HCT116 (cell line): ENCODE measurements around the gene HCRTR1. TPM values are rescaled to one million over a fixed set of nuclear protein-coding genes. Genes with fewer than 3 reads are reported as not detected.

ENCODE experiments used
- ATAC-seq: fragments of 200-7000 bp; cut with Tn5 transposase; 2 replicates; pipeline ENCODE4 v1.9.1; 2020; ENCODE audit warnings: mild to moderate bottlenecking, moderate library complexity
- BruUV-seq: library from RNA; stranded (reverse); fragments of 400-500 nt; replicated peaks from 2 replicates; lab custom pipeline; 2021; lab: Mats Ljungman, UMichigan
- CTCF ChIA-PET: fragments of 300-600 bp; sonication (Branson Sonifier 250); formaldehyde crosslinking; loops from one replicate; lab custom pipeline; 2021; ENCODE audit warnings: antibody characterized with exemption; lab: Charles Lee
- POLR2A ChIA-PET: fragments of 300-600, 350-600 bp; sonication (Branson Sonifier 250); formaldehyde crosslinking; loops from one replicate; lab custom pipeline; 2021; ENCODE audit warnings: antibody characterized with exemption; lab: Charles Lee
- RAD21 ChIA-PET, 2 experiments: fragments of 300-600 bp; sonication (Branson Sonifier 250); formaldehyde crosslinking; loops; one replicate each; lab custom pipeline; 2023; ENCODE audit warnings: low total read pairs in 2 of 2; ENCODE audit not compliant: uncharacterized antibody in 2 of 2, unreplicated experiment in 2 of 2, low non-redundant PET in 1 of 2; lab: Charles Lee
- DNase-seq: peaks from one replicate; pipeline ENCODE4 v3.0.0-alpha.2; 2010; ENCODE audit warnings: low read depth, low spot score
- H2AFZ ChIP-seq: fragments of 200-600 bp; shearing (Covaris generic), sonication (generic); 2 replicates; pipeline ENCODE4 v1.6.1; 2017; ENCODE audit warnings: low read depth, mixed run types, mixed read lengths, antibody characterized with exemption, low read length; ENCODE audit not compliant: poor library complexity, severe bottlenecking
- H3K27ac ChIP-seq: 2 replicates; pipeline ENCODE4 v1.5.1; 2012; ENCODE audit warnings: low read depth, low read length
- H3K27me3 ChIP-seq: fragments of 200-600 bp; sonication (generic); 2 replicates; pipeline ENCODE4 v1.6.1; 2016; ENCODE audit warnings: mixed run types, low read length, mixed read lengths; ENCODE audit not compliant: insufficient read depth
- H3K36me3 ChIP-seq, 2 experiments: fragments of 200-500 bp in 1 of 2; fragments of 200-600 bp in 1 of 2; sonication (Bioruptor generic) in 1 of 2; sonication (generic) in 1 of 2; 2 replicates each; pipeline versions ENCODE4 v1.5.1 to v1.6.1; 2014 to 2016; ENCODE audit warnings: low read length in 2 of 2, inconsistent platforms in 1 of 2, mixed read lengths in 1 of 2, mixed run types in 1 of 2; ENCODE audit not compliant: insufficient read depth in 2 of 2, control insufficient read depth in 1 of 2
- H3K4me1 ChIP-seq, 2 experiments: fragments of 200-600 bp in 1 of 2; sonication (generic) in 1 of 2; 2 replicates each; pipeline versions ENCODE4 v1.5.1 to v1.6.1; 2012 to 2017; ENCODE audit warnings: low read length in 2 of 2, inconsistent platforms in 1 of 2, mild to moderate bottlenecking in 1 of 2, mixed read lengths in 1 of 2, mixed run types in 1 of 2, moderate library complexity in 1 of 2; ENCODE audit not compliant: insufficient read depth in 2 of 2, control insufficient read depth in 1 of 2
- H3K4me2 ChIP-seq: fragments of 200-600 bp; sonication (generic); 2 replicates; pipeline ENCODE4 v1.6.1; 2017; ENCODE audit warnings: mixed run types, low read length, mixed read lengths
- H3K4me3 ChIP-seq, 2 experiments: fragments of 200-600 bp in 1 of 2; sonication (generic) in 1 of 2; replicated peaks in 1 of 2; 2 replicates each; pipeline ENCODE4 v1.5.1; 2011 to 2016; ENCODE audit warnings: low read length in 2 of 2, control low read depth in 1 of 2, low read depth in 1 of 2, mild to moderate bottlenecking in 1 of 2, mixed read lengths in 1 of 2, mixed run types in 1 of 2
- H3K79me2 ChIP-seq: fragments of 200-600 bp; sonication (generic); 2 replicates; pipeline ENCODE4 v1.6.1; 2017; ENCODE audit warnings: mild to moderate bottlenecking, mixed run types, low read length, moderate library complexity, mixed read lengths; ENCODE audit not compliant: insufficient read depth
- H3K9ac ChIP-seq: fragments of 200-600 bp; sonication (generic); 2 replicates; pipeline ENCODE4 v1.6.1; 2016; ENCODE audit warnings: low read length, mixed read lengths
- H3K9me2 ChIP-seq: fragments of 200-600 bp; sonication (generic), shearing (Covaris generic); 2 replicates; pipeline ENCODE4 v1.6.1; 2017; ENCODE audit warnings: mixed run types, mild to moderate bottlenecking, moderate library complexity; ENCODE audit not compliant: insufficient read depth
- H3K9me3 ChIP-seq, 2 experiments: fragments of 200-500 bp in 1 of 2; fragments of 200-600 bp in 1 of 2; sonication (Bioruptor generic) in 1 of 2; sonication (generic) in 1 of 2; 2 replicates each; pipeline ENCODE4 v1.6.1; 2014 to 2017; ENCODE audit warnings: low read length in 2 of 2, mixed read lengths in 2 of 2, inconsistent platforms in 1 of 2, low read depth in 1 of 2, mild to moderate bottlenecking in 1 of 2, mixed run types in 1 of 2, moderate library complexity in 1 of 2; ENCODE audit not compliant: control insufficient read depth in 1 of 2, insufficient read depth in 1 of 2
- H4K20me1 ChIP-seq: fragments of 200-600 bp; sonication (generic), shearing (Covaris generic); 2 replicates; pipeline ENCODE4 v1.6.1; 2017; ENCODE audit warnings: mixed run types, mild to moderate bottlenecking, moderate library complexity; ENCODE audit not compliant: insufficient read depth
- CBX3 ChIP-seq: IDR thresholded peaks from 2 replicates; pipeline ENCODE4 v1.6.1; 2012; ENCODE audit warnings: low read depth
- ELF1 ChIP-seq: IDR thresholded peaks from 2 replicates; pipeline ENCODE4 v1.6.1; 2012; ENCODE audit warnings: low read depth, borderline replicate concordance
- EZH2 ChIP-seq: fragments of 200-600 bp; sonication (generic); IDR thresholded peaks from 2 replicates; pipeline ENCODE4 v1.6.1; 2017; ENCODE audit warnings: antibody characterized with exemption, mixed run types
- EZH2phosphoT487 ChIP-seq: fragments of 200-600 bp; IDR thresholded peaks from 2 replicates; pipeline ENCODE4 v1.6.1; 2018; ENCODE audit warnings: antibody characterized with exemption, borderline replicate concordance
- SIN3A ChIP-seq: IDR thresholded peaks from 2 replicates; pipeline ENCODE4 v1.6.1; 2012; ENCODE audit warnings: low read depth
- SP1 ChIP-seq: IDR thresholded peaks from 2 replicates; pipeline ENCODE4 v1.6.1; 2012; ENCODE audit warnings: low read depth
- SRF ChIP-seq: IDR thresholded peaks from 2 replicates; pipeline ENCODE4 v1.6.1; 2012; ENCODE audit warnings: low read depth
- YY1 ChIP-seq: IDR thresholded peaks from 2 replicates; pipeline ENCODE4 v1.6.1; 2011; ENCODE audit warnings: low read length, low read depth, moderate library complexity, mild to moderate bottlenecking; ENCODE audit not compliant: insufficient replicate concordance; ENCODE audit errors: extremely low read depth
- ZNF274 ChIP-seq: fragments of 200-500 bp; sonication (Bioruptor generic); IDR thresholded peaks from 2 replicates; pipeline ENCODE4 v1.6.1; 2014; ENCODE audit warnings: mild to moderate bottlenecking, low read depth, low read length, inconsistent platforms
- intact Hi-C: fragments of 100-400 bp; cut with micrococcal nuclease; formaldehyde crosslinking; loops from 2 replicates; pipeline ENCODE4 v1.10.0; 2022
- total RNA-seq: library from RNA; stranded (reverse); gene quantifications from one replicate; pipeline ENCODE4 v1.2.1, GENCODE V29; 2021; ENCODE audit not compliant: unreplicated experiment
- TF ChIP-seq, protein P1 (sequence below): IDR thresholded peaks from 2 replicates; pipeline ENCODE4 v1.6.1; 2012
- TF ChIP-seq, protein P2 (sequence below): IDR thresholded peaks from 2 replicates; pipeline ENCODE4 v1.6.1; 2012; ENCODE audit warnings: low read depth
- TF ChIP-seq, protein P3 (sequence below): IDR thresholded peaks from 2 replicates; pipeline ENCODE4 v1.6.1; 2011; ENCODE audit warnings: mild to moderate bottlenecking, low read length, moderate library complexity; ENCODE audit not compliant: insufficient replicate concordance; ENCODE audit errors: extremely low read depth

The HCRTR1 gene
- total RNA-seq, 1 experiment from 2014 or later, result not detected

DNA sequence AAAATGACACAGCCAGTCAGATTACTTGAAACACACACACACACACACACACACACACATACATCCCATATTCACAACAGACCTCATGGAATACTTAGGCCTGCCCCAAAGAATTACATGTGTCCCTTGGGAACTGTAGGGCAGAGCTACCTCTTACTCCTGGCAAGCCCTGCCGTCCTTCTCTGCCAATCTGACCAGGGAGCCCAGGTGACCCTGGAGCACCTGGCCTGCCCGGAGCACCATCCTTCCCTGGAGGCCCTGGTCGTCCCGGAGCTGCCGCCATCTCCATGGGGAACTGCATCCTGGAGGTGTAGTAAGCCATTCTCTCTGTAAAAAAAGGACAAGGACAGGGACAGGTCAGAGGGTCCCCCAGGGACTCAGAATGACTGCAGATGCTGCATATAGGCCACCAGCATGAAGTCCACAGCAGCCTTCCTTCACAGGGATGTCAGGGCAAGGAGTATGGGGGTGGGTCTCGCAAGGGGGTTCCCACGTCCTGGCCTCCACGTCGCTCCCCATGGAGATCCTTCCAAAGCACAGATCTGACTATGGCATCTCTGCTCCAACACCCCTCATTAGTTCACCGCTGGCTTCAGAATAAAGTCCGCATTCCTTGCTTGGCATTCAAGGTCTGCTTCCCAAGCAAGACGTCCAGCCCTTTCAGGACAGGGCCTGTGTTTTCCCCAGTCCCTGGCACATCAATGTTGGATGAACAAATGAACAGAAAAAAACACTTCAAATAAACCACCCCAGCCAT lies 36.4 kb downstream of the HCRTR1 start:
- H3K4me3 ChIP-seq, result no peak overlapping the region
- H3K4me1 ChIP-seq, result no peaks in the 10 kb centered on the region
- no peaks in the 10 kb centered on the region for H3K9me2 ChIP-seq
- no peaks in the 10 kb centered on the region for H3K27me3 ChIP-seq
- H3K36me3 ChIP-seq, result no peaks in the 10 kb centered on the region
- no peak overlapping the region for H2AFZ ChIP-seq
- DNase-seq (no peak), ATAC-seq (no peak)
- POLR2A ChIA-PET, result no interaction called here
- intact Hi-C loops, result no loop called here
- no peak for TF ChIP-seq SRF
- no peak for TF ChIP-seq ZNF274
- no peak for TF ChIP-seq EZH2phosphoT487
- TF ChIP-seq, protein P1, sequence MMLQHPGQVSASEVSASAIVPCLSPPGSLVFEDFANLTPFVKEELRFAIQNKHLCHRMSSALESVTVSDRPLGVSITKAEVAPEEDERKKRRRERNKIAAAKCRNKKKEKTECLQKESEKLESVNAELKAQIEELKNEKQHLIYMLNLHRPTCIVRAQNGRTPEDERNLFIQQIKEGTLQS, result no peak
- TF ChIP-seq CBX3, result no peak
- no peak for TF ChIP-seq SP1
- no peak for TF ChIP-seq SIN3A
- TF ChIP-seq YY1, result no peak
- TF ChIP-seq, protein P2, sequence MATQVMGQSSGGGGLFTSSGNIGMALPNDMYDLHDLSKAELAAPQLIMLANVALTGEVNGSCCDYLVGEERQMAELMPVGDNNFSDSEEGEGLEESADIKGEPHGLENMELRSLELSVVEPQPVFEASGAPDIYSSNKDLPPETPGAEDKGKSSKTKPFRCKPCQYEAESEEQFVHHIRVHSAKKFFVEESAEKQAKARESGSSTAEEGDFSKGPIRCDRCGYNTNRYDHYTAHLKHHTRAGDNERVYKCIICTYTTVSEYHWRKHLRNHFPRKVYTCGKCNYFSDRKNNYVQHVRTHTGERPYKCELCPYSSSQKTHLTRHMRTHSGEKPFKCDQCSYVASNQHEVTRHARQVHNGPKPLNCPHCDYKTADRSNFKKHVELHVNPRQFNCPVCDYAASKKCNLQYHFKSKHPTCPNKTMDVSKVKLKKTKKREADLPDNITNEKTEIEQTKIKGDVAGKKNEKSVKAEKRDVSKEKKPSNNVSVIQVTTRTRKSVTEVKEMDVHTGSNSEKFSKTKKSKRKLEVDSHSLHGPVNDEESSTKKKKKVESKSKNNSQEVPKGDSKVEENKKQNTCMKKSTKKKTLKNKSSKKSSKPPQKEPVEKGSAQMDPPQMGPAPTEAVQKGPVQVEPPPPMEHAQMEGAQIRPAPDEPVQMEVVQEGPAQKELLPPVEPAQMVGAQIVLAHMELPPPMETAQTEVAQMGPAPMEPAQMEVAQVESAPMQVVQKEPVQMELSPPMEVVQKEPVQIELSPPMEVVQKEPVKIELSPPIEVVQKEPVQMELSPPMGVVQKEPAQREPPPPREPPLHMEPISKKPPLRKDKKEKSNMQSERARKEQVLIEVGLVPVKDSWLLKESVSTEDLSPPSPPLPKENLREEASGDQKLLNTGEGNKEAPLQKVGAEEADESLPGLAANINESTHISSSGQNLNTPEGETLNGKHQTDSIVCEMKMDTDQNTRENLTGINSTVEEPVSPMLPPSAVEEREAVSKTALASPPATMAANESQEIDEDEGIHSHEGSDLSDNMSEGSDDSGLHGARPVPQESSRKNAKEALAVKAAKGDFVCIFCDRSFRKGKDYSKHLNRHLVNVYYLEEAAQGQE, result no peak
- TF ChIP-seq EZH2, result no peak
- TF ChIP-seq ELF1, result no peak
- TF ChIP-seq, protein P3, sequence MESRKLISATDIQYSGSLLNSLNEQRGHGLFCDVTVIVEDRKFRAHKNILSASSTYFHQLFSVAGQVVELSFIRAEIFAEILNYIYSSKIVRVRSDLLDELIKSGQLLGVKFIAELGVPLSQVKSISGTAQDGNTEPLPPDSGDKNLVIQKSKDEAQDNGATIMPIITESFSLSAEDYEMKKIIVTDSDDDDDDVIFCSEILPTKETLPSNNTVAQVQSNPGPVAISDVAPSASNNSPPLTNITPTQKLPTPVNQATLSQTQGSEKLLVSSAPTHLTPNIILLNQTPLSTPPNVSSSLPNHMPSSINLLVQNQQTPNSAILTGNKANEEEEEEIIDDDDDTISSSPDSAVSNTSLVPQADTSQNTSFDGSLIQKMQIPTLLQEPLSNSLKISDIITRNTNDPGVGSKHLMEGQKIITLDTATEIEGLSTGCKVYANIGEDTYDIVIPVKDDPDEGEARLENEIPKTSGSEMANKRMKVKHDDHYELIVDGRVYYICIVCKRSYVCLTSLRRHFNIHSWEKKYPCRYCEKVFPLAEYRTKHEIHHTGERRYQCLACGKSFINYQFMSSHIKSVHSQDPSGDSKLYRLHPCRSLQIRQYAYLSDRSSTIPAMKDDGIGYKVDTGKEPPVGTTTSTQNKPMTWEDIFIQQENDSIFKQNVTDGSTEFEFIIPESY, result no peak
- no peaks in the 10 kb centered on the region for H3K79me2 ChIP-seq
- H4K20me1 ChIP-seq, result no peaks in the 10 kb centered on the region
- no peaks in the 10 kb centered on the region for H3K9me3 ChIP-seq
- no peak overlapping the region for H3K4me2 ChIP-seq
- CTCF ChIA-PET, result no interaction called here
- RAD21 ChIA-PET, result no interaction called here
- H3K9ac ChIP-seq, result no peak overlapping the region
- no TSS peak for BruUV-seq
- no peak overlapping the region for H3K27ac ChIP-seq
